ENCODE measurements around the gene ADGRD1.
A peak's percentile ranks its signal among the peaks of the same experiment; 100 is the strongest.

ADGRD1 gene

GRCh38 chr12:131132118-131132892 lies 178.6 kb downstream of the ADGRD1 start:
- in situ Hi-C loops (cut with MboI; ENCODE audit: low pct_unique_long_range_greater_than_20kb, low sequenced_read_pairs, unreplicated experiment): no loop called here
- peak; percentile 91 for TF ChIP-seq CTCF (IDR thresholded peaks at IDR 0.05; ENCODE audit: extremely low read depth, insufficient read depth, missing control alignments)
- peak; percentile 88 for DNase-seq (ENCODE audit: low spot score)

GRCh38 chr12:131133015-131133905 lies 179.6 kb downstream of the ADGRD1 start:
- in situ Hi-C loops (cut with MboI; ENCODE audit: low pct_unique_long_range_greater_than_20kb, low sequenced_read_pairs, unreplicated experiment): no loop called here
- TF ChIP-seq CTCF (IDR thresholded peaks at IDR 0.05; ENCODE audit: extremely low read depth, insufficient read depth, missing control alignments): no peak
- DNase-seq (ENCODE audit: low spot score): no peak

- TF ChIP-seq CTCF (IDR thresholded peaks at IDR 0.05; ENCODE audit: extremely low read depth, insufficient read depth, missing control alignments): no peak
- in situ Hi-C loops (cut with MboI; ENCODE audit: low pct_unique_long_range_greater_than_20kb, low sequenced_read_pairs, unreplicated experiment): no loop called here
- no peak for DNase-seq (ENCODE audit: low spot score)
Measured at GRCh38 chr12:131133994-131134393, 180.3 kb downstream of the ADGRD1 start.

- no peak for DNase-seq (ENCODE audit: low spot score)
- no peak for TF ChIP-seq CTCF (IDR thresholded peaks at IDR 0.05; ENCODE audit: extremely low read depth, insufficient read depth, missing control alignments)
- in situ Hi-C loops (cut with MboI; ENCODE audit: low pct_unique_long_range_greater_than_20kb, low sequenced_read_pairs, unreplicated experiment): no loop called here
Measured at GRCh38 chr12:131134523-131135310, 181.0 kb downstream of the ADGRD1 start.

GRCh38 chr12:131135311-131135785 lies 181.6 kb downstream of the ADGRD1 start:
- no peak for DNase-seq (ENCODE audit: low spot score)
- TF ChIP-seq CTCF (IDR thresholded peaks at IDR 0.05; ENCODE audit: extremely low read depth, insufficient read depth, missing control alignments): no peak
- in situ Hi-C loops (cut with MboI; ENCODE audit: low pct_unique_long_range_greater_than_20kb, low sequenced_read_pairs, unreplicated experiment): no loop called here

Data from GM13977 (cell line).